ENCODE results near the gene OVCA2.

OVCA2 gene

GRCh38 chr17:2068031-2068518 lies 26.3 kb downstream of the OVCA2 start:
- DNase-seq: no peak

DNA sequence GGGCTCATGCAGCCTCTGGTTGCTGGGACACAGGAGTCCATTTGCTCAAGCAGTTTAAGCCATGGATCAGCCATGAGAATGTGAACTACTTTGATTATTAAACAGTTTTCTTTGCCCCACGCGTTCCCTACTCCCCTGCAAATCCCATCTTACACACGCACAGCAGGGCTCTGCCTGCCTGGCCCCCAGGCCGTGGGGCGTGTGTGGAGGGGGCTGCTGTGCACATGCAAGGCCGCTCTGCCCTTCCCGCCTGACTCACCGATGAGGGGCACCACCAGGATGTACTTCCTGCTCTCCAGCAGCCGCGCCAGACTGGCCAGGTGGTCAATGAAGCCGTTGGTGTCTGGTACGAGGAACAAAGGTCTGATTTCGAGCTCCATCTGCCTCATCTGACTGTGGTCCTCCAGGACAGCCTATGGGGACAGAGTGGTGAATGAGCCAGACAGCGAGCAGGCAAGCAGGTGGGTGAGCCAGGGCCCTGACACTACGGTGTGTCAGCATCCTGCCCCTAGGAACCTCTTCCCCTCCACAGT lies 26.8 kb downstream of the OVCA2 start:
- DNase-seq: no peak

GRCh38 chr17:2070241-2071023 lies 28.6 kb downstream of the OVCA2 start:
- DNase-seq: peak; percentile 53

- DNase-seq: no peak
These were observed 29.2 kb downstream of the OVCA2 start for GRCh38 chr17:2071024-2071385.

GRCh38 chr17:2071455-2072281 lies 29.8 kb downstream of the OVCA2 start:
- DNase-seq: no peak

- no peak for DNase-seq
These were observed 33.1 kb downstream of the OVCA2 start for GRCh38 chr17:2074919-2075318.

DNA sequence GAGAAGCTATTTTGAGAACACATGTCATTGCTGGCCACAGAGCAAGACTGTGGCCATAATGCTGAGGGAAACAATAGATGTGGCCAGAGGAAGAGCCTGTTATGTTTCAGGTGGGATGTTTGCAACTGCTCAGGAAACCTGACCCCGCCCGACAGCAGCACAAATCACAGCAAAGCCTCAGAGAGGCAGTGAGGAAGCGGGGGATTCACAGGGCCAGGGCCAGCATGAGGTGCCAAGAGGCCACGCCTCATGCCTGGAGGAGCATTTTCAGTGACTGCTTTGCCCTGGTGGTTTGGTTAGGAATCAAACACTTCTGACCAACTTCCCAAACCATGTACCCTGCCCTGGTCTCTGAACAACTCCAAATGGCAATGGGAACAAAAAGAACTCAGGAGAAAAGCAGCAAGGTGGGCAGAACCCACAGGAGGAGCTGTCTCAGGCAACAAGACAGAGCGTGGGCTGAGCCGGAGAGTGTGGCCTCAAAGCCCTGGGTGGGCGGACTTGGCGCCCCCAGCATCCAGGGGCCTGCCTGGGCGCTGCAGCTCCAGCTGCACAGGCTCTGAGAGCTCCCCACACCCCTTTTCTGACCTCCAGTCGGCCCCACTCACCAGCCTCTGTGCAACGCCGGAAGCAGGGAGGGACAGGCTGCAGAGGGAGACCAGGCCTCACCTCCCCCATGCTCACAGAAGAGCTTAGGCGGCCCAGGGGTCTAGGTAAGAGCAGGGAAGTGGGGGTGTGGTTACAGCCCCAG lies 33.7 kb downstream of the OVCA2 start:
- DNase-seq: no peak

DNA sequence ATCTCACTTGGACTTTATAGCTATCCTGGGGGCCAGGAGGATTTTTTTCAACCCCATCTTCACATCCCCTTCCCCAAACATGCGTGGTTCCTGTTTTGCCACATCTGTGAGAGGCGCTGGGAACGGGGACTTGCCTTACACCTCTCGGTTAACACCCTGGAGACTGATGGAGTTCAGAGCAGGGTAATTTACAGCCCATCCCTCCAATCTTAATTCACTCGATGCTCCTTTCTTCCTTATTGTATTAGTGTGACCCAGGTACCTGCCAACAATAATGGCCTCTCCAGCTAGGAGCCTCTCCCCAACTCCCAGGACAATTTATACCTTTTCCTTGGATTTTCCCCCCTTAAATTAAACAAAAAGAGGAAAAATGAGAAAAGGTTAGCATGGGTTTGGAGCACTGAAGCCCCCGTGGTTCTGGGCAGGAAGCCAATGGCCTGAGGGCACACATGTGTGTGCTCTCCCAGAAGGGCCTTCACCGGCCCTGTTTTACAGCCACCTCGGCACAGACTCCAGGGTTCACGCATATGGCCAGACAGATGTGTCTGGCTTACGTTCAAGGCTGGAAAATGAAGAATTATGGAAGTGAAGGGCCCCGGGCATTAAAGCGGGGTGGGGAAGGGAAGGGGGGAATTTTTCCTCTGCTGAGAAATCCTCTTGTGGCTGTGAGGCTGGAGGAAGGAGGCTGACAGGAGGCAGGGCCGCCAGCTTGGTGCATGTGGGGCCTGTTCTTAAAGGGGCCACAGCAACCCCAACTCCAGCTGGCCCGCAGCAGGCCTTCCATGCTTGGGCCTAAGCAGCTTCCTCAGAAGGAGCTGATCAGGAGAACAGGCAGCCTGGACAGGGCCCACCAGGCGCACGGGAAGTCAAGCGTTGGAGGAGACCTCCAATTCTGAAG lies 34.5 kb downstream of the OVCA2 start:
- no peak for DNase-seq

- no peak for DNase-seq
These were observed 35.2 kb downstream of the OVCA2 start for GRCh38 chr17:2077040-2077439.

- DNase-seq: no peak
These were observed 39.7 kb downstream of the OVCA2 start for GRCh38 chr17:2081564-2081963.

DNA sequence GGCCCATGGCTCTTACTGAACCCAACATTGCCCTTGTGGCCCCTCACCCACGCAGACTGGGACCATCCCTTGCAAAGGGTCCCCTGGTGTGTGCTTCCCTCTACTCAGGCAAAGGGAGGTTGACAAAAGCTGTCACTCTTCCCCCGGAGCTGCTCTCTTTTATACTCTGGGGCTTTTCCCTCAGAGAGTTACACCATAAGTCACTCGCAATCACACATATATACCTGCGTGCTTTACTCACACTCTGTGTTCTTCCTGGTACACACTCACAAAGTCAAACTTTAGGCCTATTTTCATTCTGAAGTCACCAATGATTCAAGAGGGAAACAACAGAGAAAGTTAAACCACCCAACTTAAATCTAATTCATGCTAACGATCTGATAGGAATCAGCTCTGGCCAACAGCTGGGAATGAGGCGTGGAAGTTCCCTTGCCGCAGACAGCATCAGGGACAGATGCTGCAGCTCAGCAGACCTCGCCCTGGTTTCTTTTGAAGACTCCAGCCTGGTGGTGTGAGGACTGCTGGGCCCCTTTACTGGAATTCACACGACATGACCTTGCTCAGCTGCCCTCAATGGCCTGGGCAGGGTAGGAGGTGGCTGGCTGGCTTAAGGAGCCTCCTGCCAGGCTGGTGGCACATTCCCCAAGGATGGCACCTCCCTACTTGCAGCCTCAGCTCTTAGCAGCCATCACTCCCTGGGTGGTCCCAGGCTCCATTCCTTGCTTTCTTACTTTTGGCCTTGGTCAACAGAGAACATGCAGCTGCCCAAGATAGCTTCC lies 40.4 kb downstream of the OVCA2 start:
- DNase-seq: no peak

DNA sequence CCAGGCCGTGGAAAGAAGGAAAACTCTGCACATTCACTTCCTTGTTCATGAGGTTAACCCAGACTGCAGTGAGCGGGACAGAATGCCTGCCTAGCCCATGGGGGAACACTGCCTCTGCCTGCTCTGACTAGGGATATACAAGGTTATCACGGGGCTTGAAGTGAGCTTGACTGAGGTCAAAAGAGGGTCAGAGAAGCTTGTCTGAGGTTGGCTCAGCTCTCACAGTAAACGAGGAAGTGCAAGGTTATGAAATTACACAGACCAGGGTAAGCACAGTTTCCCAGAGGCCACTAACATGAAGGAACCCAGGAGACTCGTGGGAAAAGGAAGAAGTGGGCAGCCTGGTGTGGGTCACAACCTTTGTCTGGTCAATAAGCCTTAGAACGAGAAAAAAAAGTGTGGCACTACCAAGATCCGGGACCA lies 41.8 kb downstream of the OVCA2 start:
- no peak for DNase-seq

DNA sequence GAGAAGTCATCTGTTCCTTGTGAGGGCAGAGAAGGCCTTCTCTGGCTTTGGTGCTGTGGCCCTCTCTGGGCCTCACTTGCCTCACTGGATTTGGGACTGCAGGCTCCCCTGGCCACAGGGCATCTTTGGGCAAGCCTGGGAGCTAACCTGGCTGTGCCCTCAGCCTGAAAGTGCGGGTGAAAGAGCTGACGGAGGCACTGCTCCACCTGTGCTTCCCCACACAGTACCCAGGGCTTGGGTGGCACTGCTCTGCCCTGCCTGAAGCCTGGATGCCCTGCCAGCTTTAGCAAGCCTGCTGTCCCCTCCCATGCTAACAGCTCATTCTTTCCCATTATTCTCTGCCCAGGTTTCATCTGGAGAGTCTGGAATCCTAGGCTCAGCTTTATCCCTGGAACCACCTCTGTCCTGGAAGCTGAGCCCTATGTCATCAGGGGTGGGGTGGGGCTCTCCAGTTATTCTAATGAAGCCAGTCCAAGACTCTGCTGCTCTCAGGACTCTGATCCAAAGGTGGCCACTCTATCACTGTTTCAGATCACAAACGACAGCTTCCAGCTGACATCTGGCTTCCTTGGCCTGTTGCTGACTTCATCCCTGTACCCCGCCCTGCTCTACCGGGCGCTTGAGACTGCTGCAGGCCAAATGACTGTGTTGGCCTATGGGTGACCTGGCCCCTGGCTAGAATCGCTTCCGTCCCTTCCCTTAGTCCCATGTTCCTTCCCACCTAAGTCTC lies 42.4 kb downstream of the OVCA2 start:
- DNase-seq: no peak

- DNase-seq: no peak
These were observed 43.2 kb downstream of the OVCA2 start for GRCh38 chr17:2084766-2085647.

GRCh38 chr17:2085648-2085949 lies 43.8 kb downstream of the OVCA2 start:
- DNase-seq: no peak

- no peak for DNase-seq
These were observed 44.5 kb downstream of the OVCA2 start for GRCh38 chr17:2086306-2086705.

DNA sequence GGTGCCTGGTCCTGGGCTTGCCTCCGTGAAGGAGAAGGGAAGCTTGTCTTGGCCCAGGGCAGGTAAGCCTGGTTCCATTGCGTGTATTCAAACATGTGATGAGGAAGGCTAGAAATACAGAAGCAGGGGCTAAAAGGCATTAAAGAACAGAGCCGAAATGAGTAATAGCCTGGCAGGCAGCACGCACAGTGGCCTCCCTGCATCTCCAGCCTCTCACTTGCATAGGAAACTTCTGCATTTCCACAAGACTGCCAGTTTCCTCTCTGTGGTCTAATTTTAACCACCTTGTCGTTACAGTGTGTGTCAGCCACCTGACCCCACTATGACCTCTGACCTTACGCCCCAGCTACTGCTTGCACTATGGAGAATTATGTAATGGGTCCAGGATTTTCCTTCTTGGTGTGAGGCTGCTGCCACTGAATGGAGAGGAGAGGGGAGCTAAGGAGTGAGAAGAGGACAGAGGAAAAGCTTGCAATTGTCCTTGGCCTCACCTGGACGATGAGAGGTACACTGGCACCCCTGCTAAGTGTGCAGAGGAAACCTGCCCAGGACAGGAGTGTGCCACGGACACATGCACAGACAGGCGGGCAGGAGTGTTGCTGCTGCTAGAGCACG lies 45.9 kb downstream of the OVCA2 start:
- DNase-seq: peak; percentile 44

DNA sequence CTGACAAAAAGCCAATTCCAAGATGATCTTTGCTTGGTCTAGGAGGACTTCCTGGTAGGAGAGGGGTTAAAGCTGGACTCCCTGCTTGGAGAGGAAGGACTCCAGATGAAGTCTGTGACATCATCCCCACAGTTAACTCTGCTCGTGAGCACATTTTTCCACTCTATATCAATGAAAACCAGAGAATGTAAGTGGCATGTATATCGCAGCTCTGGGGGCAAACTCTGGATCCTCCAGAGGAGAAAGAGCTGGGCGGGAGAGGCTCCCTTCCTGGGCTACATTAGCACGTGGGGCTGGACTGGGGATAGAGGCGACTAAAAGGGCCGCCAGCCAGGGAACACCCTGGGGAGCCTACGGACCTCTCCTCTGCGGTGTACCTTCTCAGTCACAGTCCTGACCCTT lies 47.2 kb downstream of the OVCA2 start:
- no peak for DNase-seq

DNA sequence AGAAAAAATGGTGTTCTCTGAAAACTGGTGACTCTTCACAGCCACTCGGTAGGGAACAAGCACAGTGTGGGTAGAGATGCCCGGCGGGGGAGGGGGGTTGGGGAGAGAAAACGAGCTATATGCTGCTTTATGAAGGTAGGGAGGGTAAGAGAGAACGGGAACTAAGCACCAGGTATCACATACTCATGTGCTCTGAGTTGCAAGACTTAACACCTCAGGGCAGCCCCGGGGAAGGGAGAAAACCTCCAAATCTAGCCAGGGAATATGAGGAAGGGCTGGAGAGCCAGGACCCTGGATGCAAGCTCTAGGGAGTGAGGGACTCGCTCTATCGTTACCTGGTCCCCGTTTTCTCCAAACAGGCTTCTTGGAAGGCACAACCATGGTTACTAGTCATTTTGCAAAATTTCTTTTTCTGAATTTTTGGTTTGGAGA lies 48.4 kb downstream of the OVCA2 start:
- DNase-seq: peak; percentile 47

Measured in stimulated activated CD4-positive, alpha-beta T cell treated with anti-CD3 and anti-CD28 coated beads, Interleukin-4, amount 100 ng/mL, for 1 hour (primary cell).